GM21619 (cell line): Measurements from ENCODE around the gene ASTN1.

Experiments used
- ATAC-seq: cut with Tn5 transposase; IDR thresholded peaks from one replicate; pipeline ENCODE4 v1.9.1; 2021; ENCODE audit not compliant: unreplicated experiment

Gene ASTN1

DNA sequence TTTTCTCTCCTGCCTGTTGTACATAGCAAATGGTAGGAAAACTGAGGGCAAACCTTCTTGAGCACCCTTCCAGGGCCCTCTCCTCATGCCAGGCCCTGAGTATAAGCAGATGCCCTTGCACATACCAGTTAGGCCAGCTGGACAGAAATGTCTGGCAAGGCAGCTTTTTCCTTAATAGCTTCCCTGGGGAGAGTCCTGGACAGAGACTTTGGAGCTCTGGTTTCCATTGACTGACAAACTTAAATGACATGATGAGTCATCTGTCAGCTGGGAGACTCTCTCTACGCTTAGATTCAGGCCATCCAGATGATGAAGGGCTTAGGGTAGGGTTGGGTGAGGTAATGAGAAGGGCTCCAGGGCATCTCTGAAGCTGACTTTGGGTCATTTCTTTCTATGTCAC is 317.5 kb downstream of the ASTN1 start:
- ATAC-seq = no peak

DNA sequence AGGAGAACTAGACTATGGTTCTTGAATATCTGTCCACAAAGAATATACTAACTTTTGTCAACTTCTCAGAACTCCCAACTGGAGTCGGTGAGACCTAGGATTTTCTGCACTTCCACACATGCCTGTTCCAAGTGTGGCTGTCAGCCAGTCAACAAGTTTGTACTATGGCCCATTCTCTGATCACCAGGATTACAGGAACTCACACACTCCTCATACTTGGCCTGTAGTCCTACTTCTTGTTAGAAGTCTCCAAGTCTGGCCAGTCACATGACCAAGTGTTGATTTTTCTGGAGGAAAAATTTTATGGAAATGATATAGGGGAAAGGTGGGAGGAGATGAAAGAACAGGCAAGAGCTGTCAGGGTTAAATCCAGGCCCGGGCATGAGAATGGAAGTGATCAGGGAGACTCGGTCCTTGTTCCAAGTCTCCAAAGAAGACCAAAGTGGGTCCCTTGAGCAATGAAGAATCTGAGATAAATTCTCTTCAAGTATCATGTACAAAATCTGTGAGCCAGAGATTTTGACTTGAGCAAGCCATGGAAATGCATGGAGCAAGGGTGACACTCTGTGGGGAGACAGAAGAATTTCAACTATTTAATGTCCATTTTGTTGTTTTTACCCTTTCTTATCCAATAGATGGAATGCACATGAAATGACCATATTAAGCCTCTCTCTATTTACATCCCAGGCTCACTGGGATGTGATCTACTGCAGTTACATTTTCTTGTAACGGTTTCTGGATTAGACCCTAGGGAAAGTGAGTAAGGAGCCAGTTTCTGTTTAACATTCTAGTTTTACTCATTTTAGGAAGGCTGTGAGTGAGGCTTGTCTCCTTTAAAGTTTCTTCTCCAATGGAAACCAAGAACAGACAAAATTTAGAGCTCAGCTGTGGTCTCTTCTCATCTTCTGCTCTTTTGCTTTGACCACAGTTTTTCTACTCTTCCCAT is 320.9 kb downstream of the ASTN1 start:
- no peak for ATAC-seq

DNA sequence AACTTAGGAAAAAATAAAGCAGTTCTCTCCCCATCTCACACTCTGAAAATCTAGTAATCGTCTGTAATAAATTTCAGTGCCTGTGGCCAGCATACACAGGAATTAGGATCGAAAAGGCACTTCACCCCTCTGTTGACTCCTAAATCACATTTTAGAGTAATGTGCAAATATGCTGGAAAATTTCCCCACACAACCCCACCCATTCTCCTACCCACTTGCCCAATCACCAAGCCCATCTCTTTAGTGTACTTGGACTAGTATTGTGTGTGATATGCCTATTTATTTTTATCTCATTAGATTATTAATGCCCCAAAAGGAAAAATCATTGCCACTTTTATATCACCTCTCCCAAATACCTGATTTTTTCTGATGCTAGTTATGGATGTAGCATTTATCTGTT is 323.3 kb downstream of the ASTN1 start:
- no peak for ATAC-seq

DNA sequence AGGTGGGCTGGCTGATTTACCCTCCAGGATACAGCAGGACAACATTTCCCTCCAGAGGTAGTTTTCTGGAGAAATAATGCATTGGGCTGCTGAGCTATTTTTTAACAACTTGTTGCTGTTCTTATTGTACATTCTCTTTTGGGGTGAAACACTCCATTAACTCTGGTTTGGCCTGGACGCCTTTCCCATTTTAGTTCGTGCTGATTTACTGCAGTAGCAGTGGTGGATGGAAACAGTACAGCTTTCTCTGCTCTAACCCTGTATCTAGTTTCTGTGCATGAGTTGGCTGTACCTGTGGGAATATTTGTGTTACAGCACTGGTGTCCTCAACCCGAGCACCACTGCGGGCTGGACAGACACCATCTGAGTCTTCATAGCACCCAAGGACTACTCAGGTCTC is 325.3 kb downstream of the ASTN1 start:
- ATAC-seq = no peak

DNA sequence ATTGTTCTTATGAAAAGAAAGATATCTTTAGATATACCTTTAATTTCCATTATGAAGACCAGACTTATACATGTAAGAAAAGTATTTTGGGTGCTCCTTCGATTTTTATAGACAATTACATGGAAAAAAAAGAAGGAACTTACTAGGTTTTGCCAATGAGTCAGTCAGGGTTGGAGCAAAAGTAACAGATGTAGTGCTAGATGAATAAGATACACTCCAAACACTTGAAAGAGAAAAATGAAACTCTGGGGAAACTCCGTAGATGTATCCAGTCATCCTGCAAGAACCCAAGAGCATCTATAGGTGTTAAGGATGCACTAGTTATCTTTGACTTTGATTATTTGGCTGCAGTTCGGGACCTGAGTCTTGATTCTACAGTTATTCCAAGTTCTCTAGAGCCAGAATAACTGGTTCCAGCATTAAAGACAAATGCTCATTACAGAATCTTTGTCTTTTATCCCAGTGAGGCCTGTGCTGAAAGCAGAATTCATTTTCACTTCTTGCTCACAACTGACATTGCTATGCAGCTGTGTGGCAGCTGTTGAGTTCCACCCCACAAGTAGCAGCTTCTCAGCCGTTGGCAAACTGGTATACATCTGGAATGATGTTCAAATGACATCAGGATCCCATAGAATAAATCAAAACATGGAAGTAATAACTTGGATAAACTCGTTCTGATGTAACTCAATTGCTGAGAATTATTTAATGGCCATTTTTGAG is 326.1 kb downstream of the ASTN1 start:
- ATAC-seq = no peak

DNA sequence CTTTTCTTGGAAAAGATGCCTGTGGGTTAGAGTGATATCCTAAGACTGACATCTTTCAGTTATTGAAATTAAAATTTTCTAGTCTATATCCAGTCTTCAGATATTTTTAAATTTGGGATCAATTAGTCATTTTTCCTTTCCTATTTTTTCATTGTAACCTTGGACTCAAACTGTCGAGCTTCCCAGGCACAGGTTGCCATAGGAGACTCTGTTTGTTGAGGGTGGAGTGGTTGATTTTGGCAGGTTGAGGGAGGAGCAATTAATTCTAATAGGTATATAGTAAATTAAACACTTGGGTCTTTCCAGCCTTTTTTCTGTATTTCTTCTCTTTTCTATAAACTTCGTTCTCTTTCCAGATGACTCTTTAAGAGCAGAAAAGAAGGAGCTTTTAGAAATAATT is 326.8 kb downstream of the ASTN1 start:
- ATAC-seq = no peak

DNA sequence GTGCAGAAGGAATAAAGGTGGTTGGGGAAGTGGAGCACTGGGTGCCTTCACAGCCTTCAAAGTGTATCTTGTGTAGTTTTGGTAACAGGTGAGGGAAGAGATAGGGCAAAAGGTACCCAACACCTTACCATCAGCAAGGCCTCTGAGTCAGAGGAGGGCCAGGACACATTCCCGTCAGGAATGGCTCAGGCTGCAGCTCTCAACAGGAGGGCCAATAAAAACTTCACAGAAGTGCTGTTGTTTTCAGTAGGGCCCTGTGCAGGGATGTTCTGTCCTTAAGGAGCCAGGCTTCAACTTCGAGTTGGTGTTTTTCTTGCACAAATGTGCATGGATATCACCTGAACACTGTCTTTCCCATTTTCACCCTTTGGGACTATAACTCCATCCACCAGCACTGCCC is 333.4 kb downstream of the ASTN1 start:
- ATAC-seq = no peak

DNA sequence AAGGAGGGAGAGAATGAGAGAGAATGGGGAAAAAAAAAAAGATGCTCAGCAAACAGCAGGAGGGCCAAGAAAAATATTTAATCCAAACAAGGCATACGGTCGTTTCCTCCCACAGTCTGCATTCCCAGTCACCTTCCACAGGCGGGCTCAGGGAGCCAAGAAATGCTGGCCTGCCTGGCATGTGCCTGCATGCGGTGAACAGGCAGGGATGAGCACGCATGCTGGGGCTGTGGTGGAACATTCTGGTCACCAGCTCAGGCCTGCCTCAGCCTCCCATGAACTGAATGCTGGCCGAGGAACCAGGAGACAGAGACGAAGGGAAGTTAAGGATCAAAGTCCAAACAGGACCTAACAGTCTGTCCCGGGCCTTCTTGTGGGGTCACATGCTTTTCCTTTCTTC is 335.3 kb downstream of the ASTN1 start:
- no peak for ATAC-seq

DNA sequence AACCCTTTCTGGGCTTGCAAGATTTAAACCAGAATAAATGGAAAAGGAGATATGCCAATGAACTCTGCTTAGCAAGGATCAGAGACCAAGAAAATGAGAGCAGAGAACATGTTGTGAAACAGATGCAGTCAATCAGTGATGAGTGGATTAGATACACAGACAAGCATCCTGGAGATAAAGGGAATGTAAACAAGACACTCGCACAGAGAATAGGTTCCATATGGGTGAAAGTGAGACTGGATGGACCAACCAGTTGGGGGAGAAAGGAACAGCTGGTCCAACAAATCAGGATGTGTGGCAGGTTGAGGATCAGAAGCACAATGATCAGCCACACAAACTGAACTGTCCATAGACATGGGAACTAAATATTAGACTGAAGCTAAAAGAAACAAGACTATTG is 338.2 kb downstream of the ASTN1 start:
- no peak for ATAC-seq

DNA sequence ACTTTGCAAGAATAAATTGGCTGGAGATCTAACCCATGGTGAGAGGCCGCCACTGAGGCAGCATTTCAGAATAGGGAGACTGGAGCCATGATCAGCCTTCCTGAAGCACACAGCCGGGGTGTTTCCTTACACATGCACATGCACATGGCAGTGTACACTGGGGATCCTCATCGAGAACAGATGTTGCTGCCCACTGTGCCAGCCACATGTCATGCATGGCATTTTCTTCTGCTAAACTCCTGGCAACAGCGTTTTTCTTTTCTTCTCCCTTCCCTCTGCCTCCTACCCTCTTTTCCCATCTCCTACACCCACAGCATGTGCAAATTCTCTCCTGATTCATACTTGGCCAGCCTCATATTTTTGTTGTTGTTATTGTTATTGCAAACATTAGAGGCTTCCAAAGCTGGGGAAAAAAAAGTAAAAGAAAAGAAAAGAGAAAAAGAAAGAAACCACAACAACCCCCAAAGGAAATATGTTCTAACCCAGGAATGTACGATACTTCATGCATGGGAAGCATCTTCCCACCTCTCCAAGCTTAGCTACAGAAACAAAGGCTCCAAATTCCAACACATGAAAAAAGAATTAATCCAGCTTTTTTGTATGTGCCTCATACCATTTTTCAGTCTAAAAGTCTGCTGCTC is 344.0 kb downstream of the ASTN1 start:
- ATAC-seq = no peak

DNA sequence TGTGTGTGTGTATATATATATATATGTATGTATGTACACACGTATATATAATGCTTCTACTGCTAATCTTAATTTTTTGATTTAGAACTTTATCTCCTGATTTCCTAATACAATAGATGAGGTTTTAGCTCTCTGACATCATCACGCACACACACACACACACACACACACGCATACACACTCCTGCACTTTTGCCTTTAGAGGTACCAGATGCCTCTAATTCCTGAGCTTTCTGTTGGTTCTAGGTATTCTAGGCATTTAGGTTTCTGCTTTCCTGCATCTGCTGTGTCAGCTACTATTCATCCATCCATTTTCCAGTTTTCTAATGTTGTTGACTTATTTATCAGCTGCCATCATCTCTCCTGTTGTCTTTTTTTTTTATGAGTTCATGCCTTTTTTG is 348.3 kb downstream of the ASTN1 start:
- ATAC-seq = no peak

DNA sequence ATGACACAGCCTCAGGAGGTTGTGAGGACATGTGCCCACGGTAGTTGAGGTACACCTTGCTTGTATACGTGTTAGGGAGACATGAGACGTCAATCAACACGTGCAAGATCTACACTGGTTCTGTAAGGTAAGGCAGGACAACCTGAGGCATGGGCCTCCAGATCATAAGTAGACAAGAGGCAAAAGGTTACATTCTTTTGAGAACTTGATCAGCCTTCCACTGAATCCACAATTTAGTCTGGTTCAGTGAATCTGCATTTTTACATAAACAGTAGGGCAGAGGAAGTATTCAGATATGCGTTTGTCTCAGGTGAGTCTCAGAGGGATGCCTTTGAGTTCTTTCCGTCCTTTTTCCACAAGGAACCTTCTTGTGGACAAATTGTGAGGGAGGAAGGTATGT is 348.9 kb downstream of the ASTN1 start:
- ATAC-seq = no peak

DNA sequence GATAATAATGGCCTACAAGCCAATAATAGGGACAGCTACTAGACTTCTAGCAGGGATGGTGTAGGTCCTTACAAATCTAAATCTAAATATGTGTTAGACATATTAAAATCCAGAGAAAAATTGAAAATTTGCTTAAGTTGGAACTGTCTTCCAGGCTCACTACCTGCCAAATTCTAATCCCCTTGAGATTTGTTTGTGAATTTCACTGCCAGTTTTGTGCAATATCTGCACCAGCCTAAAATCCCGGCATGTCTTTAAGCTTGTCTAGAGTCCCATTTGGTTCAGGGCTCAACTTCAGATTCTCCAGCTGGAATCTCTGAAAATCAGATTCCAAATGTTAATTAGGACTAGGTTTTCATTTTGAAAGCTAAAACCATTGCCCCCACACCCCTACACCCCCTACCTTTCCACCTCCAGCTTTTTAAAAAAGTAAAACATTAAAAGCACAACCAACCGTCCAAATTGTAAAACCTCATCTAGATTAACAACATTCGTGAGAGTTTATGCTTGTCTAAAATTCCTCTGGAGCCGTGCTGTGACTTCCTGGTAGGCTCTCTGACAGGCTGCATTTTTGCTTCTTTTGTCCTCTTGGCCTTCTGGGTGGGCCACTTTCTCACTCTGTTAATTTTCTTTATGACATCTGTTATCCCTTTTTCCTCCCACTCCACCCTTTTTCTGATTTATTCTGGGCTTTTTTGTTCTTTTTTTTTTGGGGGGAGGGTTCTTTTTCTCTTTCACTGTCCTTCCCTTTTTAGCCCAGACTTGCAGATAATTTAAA is 352.8 kb downstream of the ASTN1 start:
- ATAC-seq = no peak

DNA sequence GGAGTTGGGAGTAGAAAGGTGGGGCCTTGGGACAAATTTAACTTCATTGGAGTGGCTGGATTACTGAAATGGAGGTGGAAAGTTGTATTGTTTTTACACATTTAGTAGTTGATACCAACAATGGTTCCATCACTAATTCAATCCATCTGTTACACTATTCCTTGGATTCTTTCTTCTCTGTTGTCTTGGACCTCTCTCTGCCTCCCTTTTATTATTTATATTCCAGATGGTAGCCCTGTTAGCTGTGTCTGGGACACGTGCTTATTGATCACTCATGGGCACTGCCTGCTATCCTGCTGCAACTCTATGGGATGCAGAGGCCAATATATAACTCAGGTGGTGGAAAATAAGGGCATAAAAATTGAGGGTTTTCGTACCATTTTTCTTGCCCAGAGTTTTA is 355.2 kb downstream of the ASTN1 start:
- no peak for ATAC-seq
